ENCODE results near the gene ZBTB7B. TPM values are rescaled to one million over a fixed set of nuclear protein-coding genes. Genes with fewer than 3 reads are reported as not detected.

The ZBTB7B gene
- total RNA-seq, 1 experiment from 2014 or later: 44.1 TPM

GRCh38 chr1:154987326-154987725, 15.3 kb upstream of the ZBTB7B start:
- peak in 1 of 2 experiments; percentile 74 for DNase-seq
- Histone ChIP-seq H3K4me2 (peak overlapping the region; percentile 33), H3K27ac (peak overlapping the region; percentile 48), H3K36me3 (ENCODE audit: low read depth) (peaks cover 18% of the 10 kb centered on the region), H4K20me1 (ENCODE audit: insufficient read depth) (no peaks in the 10 kb centered on the region), H3F3A (ENCODE audit: insufficient read depth, low read depth) (peaks cover 29% of the 10 kb centered on the region), H3K9me3 (ENCODE audit: insufficient read depth, low read depth) (no peaks in the 10 kb centered on the region), H3K4me3 (no peak overlapping the region), H3K27me3 (ENCODE audit: insufficient read depth, low read depth) (no peaks in the 10 kb centered on the region), H3K79me2 (ENCODE audit: low read depth) (peaks cover 58% of the 10 kb centered on the region), H3K4me1 (replicated peaks; ENCODE audit: insufficient read depth) (peaks cover 30% of the 10 kb centered on the region), H2AFZ (no peak overlapping the region), H3K9me2 (ENCODE audit: insufficient read depth) (no peaks in the 10 kb centered on the region)
- BruUV-seq (replicated peaks): no TSS peak
- TF ChIP-seq CTCF (conservative IDR thresholded peaks at IDR 0.05) (no peak), EZH2 (IDR thresholded peaks at IDR 0.05; ENCODE audit: low read depth) (no peak)
- POLR2A ChIA-PET (ENCODE audit: unreplicated experiment): no interaction called here
- intact Hi-C loops (cut with micrococcal nuclease; ENCODE audit: unreplicated experiment): no loop called here
- CTCF ChIA-PET: interaction anchor here (1.1 kb wide), 1 partner anchor 9 kb away, joined by 7 read pairs; no protein-coding TSS in a partner anchor

GRCh38 chr1:154988058-154988954, 14.3 kb upstream of the ZBTB7B start:
- DNase-seq: no peak
- Histone ChIP-seq H2AFZ (no peak overlapping the region), H3K79me2 (ENCODE audit: low read depth) (peaks cover 57% of the 10 kb centered on the region), H3K27me3 (ENCODE audit: insufficient read depth, low read depth) (no peaks in the 10 kb centered on the region), H3K36me3 (ENCODE audit: low read depth) (peaks cover 18% of the 10 kb centered on the region), H3K4me3 (no peak overlapping the region), H3K9me3 (ENCODE audit: insufficient read depth, low read depth) (no peaks in the 10 kb centered on the region), H3K27ac (no peak overlapping the region), H3F3A (ENCODE audit: insufficient read depth, low read depth) (peaks cover 31% of the 10 kb centered on the region; the same call in 1 of the 2 replicates), H4K20me1 (ENCODE audit: insufficient read depth) (no peaks in the 10 kb centered on the region), H3K4me1 (replicated peaks; ENCODE audit: insufficient read depth) (peaks cover 28% of the 10 kb centered on the region), H3K9me2 (ENCODE audit: insufficient read depth) (no peaks in the 10 kb centered on the region), H3K4me2 (no peak overlapping the region; the same call in 1 of the 2 replicates)
- TF ChIP-seq CTCF (conservative IDR thresholded peaks at IDR 0.05) (no peak), EZH2 (IDR thresholded peaks at IDR 0.05; ENCODE audit: low read depth) (no peak)
- ChIA-PET CTCF (no interaction called here), POLR2A (ENCODE audit: unreplicated experiment) (interaction anchor here (0.6 kb wide), 1 partner anchor 34 kb away, joined by 4 read pairs; no protein-coding TSS in a partner anchor)
- BruUV-seq (replicated peaks): no TSS peak
- intact Hi-C loops (cut with micrococcal nuclease; ENCODE audit: unreplicated experiment): no loop called here

GRCh38 chr1:154989195-154989860, 13.3 kb upstream of the ZBTB7B start:
- H4K20me1 ChIP-seq (ENCODE audit: insufficient read depth): no peaks in the 10 kb centered on the region
- peaks cover 25% of the 10 kb centered on the region for H3K4me1 ChIP-seq (replicated peaks; ENCODE audit: insufficient read depth)
- H3K36me3 ChIP-seq (ENCODE audit: low read depth): peaks cover 18% of the 10 kb centered on the region
- H3K27ac ChIP-seq: no peak overlapping the region
- no peaks in the 10 kb centered on the region for H3K9me2 ChIP-seq (ENCODE audit: insufficient read depth)
- BruUV-seq (replicated peaks): no TSS peak
- no peaks in the 10 kb centered on the region for H3K9me3 ChIP-seq (ENCODE audit: insufficient read depth, low read depth)
- DNase-seq: no peak
- H2AFZ ChIP-seq: no peak overlapping the region
- no peaks in the 10 kb centered on the region for H3K27me3 ChIP-seq (ENCODE audit: insufficient read depth, low read depth)
- ChIA-PET POLR2A (ENCODE audit: unreplicated experiment) (interaction anchor here (0.5 kb wide), 1 partner anchor 94 kb away, joined by 4 read pairs; no protein-coding TSS in a partner anchor), CTCF (no interaction called here)
- intact Hi-C loops (cut with micrococcal nuclease; ENCODE audit: unreplicated experiment): no loop called here
- no peak overlapping the region for H3K4me3 ChIP-seq
- H3F3A ChIP-seq (ENCODE audit: insufficient read depth, low read depth): peaks cover 40% of the 10 kb centered on the region; the same call in 1 of the 2 replicates
- peaks cover 47% of the 10 kb centered on the region for H3K79me2 ChIP-seq (ENCODE audit: low read depth)
- TF ChIP-seq EZH2 (IDR thresholded peaks at IDR 0.05; ENCODE audit: low read depth) (no peak), CTCF (conservative IDR thresholded peaks at IDR 0.05) (no peak)
- H3K4me2 ChIP-seq: no peak overlapping the region

Data from PC-9 (cell line).